ENCODE data around the gene GNAT1. TPM values are rescaled to one million over a fixed set of nuclear protein-coding genes. Genes with fewer than 3 reads are reported as not detected.

The GNAT1 gene
- total RNA-seq, 1 experiment from 2014 or later: not detected

- Histone ChIP-seq H3K9me3 (ENCODE audit: insufficient read depth, low read depth) (no peaks in the 10 kb centered on the region), H3K36me3 (ENCODE audit: low read depth) (no peaks in the 10 kb centered on the region), H3K4me3 (no peak overlapping the region), H3K4me1 (replicated peaks; ENCODE audit: insufficient read depth) (peaks cover 16% of the 10 kb centered on the region), H4K20me1 (ENCODE audit: insufficient read depth) (no peaks in the 10 kb centered on the region), H2AFZ (no peak overlapping the region), H3F3A (ENCODE audit: insufficient read depth, low read depth) (no peaks in the 10 kb centered on the region), H3K4me2 (peak overlapping the region; percentile 59), H3K27ac (no peak overlapping the region), H3K27me3 (ENCODE audit: insufficient read depth, low read depth) (no peaks in the 10 kb centered on the region), H3K79me2 (ENCODE audit: low read depth) (no peaks in the 10 kb centered on the region), H3K9me2 (ENCODE audit: insufficient read depth) (no peaks in the 10 kb centered on the region)
- TF ChIP-seq EZH2 (IDR thresholded peaks at IDR 0.05; ENCODE audit: low read depth) (no peak), CTCF (conservative IDR thresholded peaks at IDR 0.05) (no peak)
- intact Hi-C loops (cut with micrococcal nuclease; ENCODE audit: unreplicated experiment): loop anchor here (1.0 to 10.0 kb wide), 3 partner anchors 14 to 480 kb away; partner anchors contain the start of gene SEMA3F
- POLR2A ChIA-PET (ENCODE audit: unreplicated experiment): no interaction called here
- CTCF ChIA-PET: interaction anchor here (0.8 kb wide), 1 partner anchor 60 kb away, joined by 3 read pairs; no protein-coding TSS in a partner anchor
- peak; percentile 76 to 83 for DNase-seq
- BruUV-seq (replicated peaks): no TSS peak
These were observed 7.0 kb upstream of the GNAT1 start for GRCh38 chr3:50184242-50184978.

- BruUV-seq (replicated peaks): no TSS peak
- Histone ChIP-seq H3K9me2 (ENCODE audit: insufficient read depth) (no peaks in the 10 kb centered on the region), H3K4me2 (no peak overlapping the region), H3F3A (ENCODE audit: insufficient read depth, low read depth) (no peaks in the 10 kb centered on the region), H3K79me2 (ENCODE audit: low read depth) (no peaks in the 10 kb centered on the region), H3K4me3 (no peak overlapping the region), H3K4me1 (replicated peaks; ENCODE audit: insufficient read depth) (peaks cover 16% of the 10 kb centered on the region), H3K27ac (no peak overlapping the region), H3K9me3 (ENCODE audit: insufficient read depth, low read depth) (no peaks in the 10 kb centered on the region), H2AFZ (no peak overlapping the region), H4K20me1 (ENCODE audit: insufficient read depth) (no peaks in the 10 kb centered on the region), H3K27me3 (ENCODE audit: insufficient read depth, low read depth) (no peaks in the 10 kb centered on the region), H3K36me3 (ENCODE audit: low read depth) (no peaks in the 10 kb centered on the region)
- ChIA-PET POLR2A (ENCODE audit: unreplicated experiment) (interaction anchor here (0.6 kb wide), 1 partner anchor 305 kb away, joined by 3 read pairs; no protein-coding TSS in a partner anchor), CTCF (no interaction called here)
- no peak for TF ChIP-seq CTCF (conservative IDR thresholded peaks at IDR 0.05)
- TF ChIP-seq EZH2 (IDR thresholded peaks at IDR 0.05; ENCODE audit: low read depth): no peak
- no peak for DNase-seq
- intact Hi-C loops (cut with micrococcal nuclease; ENCODE audit: unreplicated experiment): loop anchor here (2.0 to 10.0 kb wide), 2 partner anchors 14 to 480 kb away; no protein-coding TSS in a partner anchor
These were observed 6.2 kb upstream of the GNAT1 start for GRCh38 chr3:50185230-50185629.

- H3K79me2 ChIP-seq (ENCODE audit: low read depth): no peaks in the 10 kb centered on the region
- no peaks in the 10 kb centered on the region for H3K27me3 ChIP-seq (ENCODE audit: insufficient read depth, low read depth)
- TF ChIP-seq CTCF (conservative IDR thresholded peaks at IDR 0.05) (no peak), EZH2 (IDR thresholded peaks at IDR 0.05; ENCODE audit: low read depth) (no peak)
- no peaks in the 10 kb centered on the region for H3K9me2 ChIP-seq (ENCODE audit: insufficient read depth)
- CTCF ChIA-PET: no interaction called here
- H4K20me1 ChIP-seq (ENCODE audit: insufficient read depth): no peaks in the 10 kb centered on the region
- no peak overlapping the region for H3K27ac ChIP-seq
- POLR2A ChIA-PET (ENCODE audit: unreplicated experiment): interaction anchor here (0.6 kb wide), 2 partner anchors 65 to 306 kb away, joined by 3 read pairs; no protein-coding TSS in a partner anchor
- intact Hi-C loops (cut with micrococcal nuclease; ENCODE audit: unreplicated experiment): loop anchor here (10.0 kb wide), 1 partner anchor 481 kb away; no protein-coding TSS in a partner anchor
- no peak overlapping the region for H3K4me3 ChIP-seq
- no peaks in the 10 kb centered on the region for H3F3A ChIP-seq (ENCODE audit: insufficient read depth, low read depth)
- H2AFZ ChIP-seq: no peak overlapping the region
- peaks cover 16% of the 10 kb centered on the region for H3K4me1 ChIP-seq (replicated peaks; ENCODE audit: insufficient read depth)
- H3K36me3 ChIP-seq (ENCODE audit: low read depth): no peaks in the 10 kb centered on the region
- no TSS peak for BruUV-seq (replicated peaks)
- no peak overlapping the region for H3K4me2 ChIP-seq
- no peaks in the 10 kb centered on the region for H3K9me3 ChIP-seq (ENCODE audit: insufficient read depth, low read depth)
- no peak for DNase-seq
These were observed 5.3 kb upstream of the GNAT1 start for GRCh38 chr3:50186096-50186495.
